Loucy (cell line): ENCODE results near the gene VPS54.

Source experiments
- CTCF ChIP-seq: fragments of 200-600 bp; sonication (generic); conservative IDR thresholded peaks from 2 replicates; pipeline ENCODE4 v1.5.1; 2014; ENCODE audit warnings: mild to moderate bottlenecking, antibody characterized with exemption, low read length
- EZH2phosphoT487 ChIP-seq: fragments of 200-600 bp; IDR thresholded peaks from 2 replicates; pipeline ENCODE4 v1.6.1; 2018; ENCODE audit warnings: antibody characterized with exemption, mild to moderate bottlenecking, moderate library complexity, borderline replicate concordance

GRCh38 chr2:64003239-64003638, 16.0 kb downstream of the VPS54 start:
- TF ChIP-seq CTCF (no peak), EZH2phosphoT487 (no peak)
